HG03025 (cell line): ENCODE results near the gene RBM5.

Experiments
- ATAC-seq: cut with Tn5 transposase; IDR thresholded peaks from one replicate; pipeline ENCODE4 v1.9.1; 2021; ENCODE audit warnings: mild to moderate bottlenecking, moderate library complexity; ENCODE audit not compliant: unreplicated experiment, low FRiP score

Gene RBM5

DNA sequence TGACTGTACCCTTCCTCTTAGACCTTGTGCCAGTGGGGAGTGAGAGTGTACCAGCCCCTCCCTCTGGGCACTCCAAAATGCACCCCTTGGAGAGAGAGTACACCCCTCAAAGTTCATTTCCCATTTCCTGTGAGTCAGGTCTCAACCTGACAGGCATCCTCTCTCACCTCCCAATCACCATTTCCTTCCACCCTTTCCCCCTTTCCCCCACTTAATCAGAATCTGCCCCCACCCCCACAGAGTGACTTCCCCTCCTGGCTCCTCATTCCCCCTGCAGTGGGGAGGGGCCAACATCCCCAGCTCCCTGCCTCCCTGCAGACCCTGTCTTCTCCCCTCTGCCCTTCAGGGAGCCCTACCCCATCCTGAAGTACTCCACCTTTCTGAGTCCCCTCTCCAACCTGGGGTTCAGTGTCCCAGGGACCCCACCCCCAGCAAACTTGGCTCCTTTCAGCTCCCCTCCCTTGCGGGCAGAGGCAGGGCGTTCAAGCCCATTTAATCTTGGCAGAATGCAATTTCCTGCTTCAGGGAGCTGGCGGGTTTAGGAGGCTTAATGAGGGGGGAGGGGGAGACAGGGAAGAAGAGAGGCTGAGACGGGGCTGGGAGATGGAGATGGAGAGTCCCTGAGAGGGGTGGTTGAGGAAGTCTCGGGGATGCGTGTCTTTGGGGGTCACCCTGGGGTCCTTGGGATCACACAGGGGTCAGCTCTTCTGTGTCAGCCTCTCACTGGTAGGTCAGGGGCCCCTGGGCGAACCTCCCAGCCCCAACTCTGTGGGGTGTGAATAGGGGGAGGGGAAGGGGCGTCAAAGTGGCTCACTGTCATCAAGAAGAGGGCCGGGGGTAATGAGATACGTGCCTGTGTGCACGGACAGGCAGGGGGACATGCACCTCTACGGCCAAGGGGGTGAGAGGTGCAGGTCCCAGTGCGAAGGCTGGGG is 49.8 kb downstream of the RBM5 start:
- ATAC-seq = no peak

DNA sequence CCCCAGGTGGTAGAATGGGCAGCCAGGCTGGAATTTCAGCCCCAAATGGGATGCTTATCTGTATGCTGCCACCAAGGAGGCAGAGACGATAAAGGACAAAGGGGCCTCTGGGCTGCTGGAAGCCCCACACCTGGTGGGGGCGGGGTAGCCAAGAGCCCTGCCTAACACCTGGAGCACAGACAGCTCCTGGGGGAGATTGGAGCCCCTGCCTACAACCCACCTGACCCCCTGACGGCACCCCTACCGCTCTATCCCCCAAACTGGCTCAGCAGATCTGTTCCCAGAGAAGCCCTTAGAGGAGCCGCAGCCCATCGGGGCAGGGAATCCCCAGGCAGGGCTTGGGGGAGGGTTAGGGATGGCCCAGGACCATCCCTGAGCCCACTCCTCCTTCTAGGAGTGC is 50.6 kb downstream of the RBM5 start:
- no peak for ATAC-seq

DNA sequence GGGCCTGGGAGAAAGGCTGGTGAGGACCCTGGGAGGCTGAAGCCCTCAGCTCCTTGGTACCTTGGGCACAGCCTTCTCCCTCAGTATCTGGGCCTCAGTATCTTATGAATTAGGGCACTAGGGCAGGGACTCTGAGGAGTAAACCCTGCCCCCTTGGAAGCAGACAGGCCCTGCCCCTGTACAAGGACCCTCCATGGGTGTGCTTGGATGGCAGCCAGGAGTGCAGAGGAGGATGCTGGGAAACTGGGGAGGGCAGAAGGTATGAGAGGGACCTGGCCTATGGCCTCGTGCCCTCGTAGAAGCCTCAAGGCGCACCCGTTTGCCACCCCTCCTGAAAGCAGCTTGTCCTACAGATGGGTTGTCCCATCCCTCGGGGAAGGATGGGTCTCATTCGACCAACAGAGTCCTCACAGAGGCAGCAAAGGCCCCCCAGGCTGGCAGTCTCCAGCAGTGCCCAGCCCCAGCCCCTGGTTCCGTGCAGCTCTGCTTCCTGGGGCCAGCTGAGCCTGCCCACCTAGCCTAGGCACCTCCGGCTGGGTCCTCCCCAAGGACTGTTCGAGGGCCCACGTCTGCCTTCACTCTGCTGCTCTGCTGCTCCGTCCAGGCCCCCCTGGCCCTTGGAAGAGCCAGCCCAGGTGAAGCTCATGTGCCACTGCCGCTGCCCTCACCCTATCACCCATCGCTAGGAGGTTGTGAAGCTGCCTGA is 51.2 kb downstream of the RBM5 start:
- ATAC-seq = no peak

DNA sequence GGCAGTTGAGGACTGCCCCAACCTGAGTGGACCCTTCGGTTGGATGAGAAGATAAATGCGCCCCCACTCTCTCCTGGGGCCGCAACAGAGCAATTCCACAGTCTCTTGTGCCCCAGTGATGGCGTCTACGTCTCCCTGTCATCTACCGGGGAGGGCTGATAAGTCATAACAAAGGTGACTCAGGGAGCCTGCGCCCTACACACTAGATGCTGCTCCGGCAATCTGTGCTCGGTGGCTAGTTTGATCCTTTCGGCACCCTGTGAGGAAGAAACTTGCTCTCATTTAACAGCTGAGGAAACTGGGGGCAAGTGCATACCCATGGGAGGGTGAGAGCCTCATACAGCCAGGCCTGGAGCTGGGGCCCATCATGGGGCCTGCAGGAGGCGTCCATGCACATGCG is 52.3 kb downstream of the RBM5 start:
- no peak for ATAC-seq

DNA sequence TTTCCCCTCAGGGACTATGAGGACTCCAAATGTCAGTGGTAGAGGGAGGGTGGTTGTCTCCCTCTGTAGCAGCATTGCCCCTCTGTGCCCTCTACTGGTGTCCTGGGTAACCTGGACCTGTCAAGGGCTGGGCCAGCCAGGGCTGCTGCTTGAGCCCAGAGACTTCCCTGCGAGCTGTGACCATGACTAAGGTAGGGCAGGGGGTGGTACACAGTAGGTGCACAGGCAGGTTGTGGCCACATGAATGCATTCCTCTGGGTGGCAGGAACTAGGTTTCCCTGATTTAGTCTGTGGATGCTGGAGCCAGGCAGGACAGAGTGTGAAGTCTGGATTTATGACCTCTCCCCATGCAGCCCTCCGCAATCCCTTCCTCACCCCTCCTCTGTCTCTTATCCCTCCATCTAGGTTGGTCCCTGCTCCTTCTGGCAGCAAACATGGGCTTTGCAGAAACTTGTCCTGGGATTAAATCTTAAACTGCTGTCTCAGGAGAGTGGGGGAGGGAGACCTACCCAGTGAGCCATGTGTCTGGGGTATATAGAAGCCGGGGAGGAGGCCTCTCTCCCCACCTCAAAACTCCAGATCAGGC is 57.7 kb downstream of the RBM5 start:
- no peak for ATAC-seq

DNA sequence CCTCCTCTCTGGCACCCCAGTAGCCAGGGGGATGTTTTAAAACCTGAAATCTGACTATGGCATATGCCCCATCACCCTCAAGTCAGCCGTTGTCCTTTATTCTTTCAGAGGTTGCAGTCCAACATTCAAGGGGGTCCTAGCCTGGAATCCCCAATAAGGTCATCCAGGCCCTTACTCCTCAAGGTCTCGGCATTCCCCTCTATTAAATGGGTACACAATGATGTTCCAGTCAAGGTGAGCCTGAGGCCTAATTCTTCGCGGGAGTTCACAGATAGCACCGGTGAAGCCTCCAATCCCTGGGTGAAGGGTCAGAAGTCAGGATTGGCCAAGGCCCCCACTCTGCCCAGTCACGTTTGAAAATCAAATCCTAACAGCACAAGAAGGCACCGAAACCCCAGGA is 58.3 kb downstream of the RBM5 start:
- ATAC-seq = no peak

DNA sequence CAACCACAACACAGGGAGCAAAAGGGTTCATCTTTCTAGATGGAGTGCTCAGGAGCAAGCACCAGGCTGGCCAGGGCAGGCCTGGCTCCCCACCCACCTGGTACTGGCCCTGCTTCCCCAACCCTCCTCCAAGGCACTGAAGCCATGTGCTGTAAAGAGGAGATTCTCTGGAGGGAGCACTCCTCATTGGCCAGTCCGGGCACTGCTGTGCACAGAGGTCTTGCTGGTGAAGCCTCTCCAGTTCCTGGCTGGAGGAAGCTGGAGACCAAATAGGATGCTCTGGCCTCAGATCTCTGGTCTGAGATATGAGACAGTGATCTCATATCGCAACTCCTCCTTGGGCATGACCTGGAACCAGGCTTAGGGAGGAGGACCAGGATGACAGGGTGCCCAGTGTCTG is 58.7 kb downstream of the RBM5 start:
- no peak for ATAC-seq

DNA sequence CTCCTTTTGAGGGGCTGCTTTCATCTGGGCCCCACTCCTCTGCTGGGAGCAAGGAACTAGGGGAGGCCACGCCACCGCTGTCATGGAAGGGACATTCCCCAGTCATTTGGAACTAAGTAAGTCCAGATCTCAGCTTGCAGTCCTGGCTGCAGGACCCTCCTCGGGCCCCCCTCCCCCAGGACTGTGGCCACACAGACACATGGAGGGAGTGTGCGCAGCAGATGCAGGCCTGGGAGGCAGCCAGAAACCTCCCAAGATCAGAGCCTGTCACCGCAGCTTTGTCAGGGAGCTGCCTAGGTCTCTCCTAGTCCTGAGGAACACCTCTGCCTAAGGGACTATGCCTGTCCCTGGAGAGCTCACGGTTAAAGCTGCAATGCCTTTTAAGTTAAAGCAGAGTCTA is 59.1 kb downstream of the RBM5 start:
- no peak for ATAC-seq

DNA sequence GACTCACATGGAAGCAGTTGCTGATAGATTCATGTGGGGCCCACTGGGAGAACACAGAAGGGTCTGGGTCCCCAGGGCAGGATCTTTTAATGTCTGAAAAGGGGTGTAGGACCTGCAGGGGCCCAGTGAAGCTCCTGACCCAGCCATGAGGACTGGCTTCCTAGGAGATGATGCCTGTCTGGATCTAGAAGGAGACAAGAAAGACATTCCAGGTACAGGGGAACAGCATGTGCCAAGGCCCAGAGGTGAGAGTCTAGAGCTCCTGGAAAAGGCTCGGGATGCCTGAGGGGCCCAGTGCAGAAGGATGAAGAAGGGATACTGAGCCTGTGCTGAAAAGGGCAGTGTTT is 61.7 kb downstream of the RBM5 start:
- no peak for ATAC-seq

DNA sequence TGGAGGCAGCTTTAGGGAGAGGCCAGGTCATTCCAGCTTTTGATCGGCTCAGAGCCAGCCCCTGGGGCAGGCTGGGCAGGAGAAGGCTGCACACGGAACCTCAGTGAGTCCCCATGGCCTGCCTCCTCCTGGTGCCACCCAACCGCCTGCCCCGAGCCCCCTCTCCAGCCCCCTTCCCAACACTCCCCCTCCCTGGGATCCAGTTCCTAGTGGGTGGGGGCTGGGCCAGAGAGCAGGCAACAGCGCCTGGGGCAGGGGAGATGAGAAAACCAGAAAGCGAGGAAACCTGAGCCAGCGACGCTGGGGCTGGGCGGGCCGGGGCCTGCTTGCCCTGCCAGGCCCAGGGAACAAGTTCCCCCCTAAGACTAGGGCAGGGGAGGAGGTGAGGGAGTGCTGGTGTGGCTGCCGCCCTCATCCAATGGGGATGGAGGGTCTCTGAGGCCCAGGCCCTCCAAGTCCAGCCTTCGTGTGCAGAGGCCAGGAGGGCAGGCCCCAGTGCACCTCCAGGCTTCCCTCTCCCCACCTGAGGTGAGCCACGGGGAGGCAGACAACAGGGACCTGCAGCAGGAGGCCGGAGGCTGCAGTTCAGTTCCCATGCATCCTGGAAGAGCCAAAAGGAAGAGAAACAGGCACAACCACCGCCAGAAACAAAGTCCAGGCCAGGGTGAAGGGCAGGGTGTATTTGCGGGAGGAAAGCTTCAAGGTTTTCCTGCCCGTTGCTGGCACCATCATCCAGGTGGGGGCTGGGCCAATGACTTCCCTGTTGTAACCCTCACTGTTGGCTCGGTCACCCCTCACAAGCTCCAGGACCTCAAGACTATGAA is 62.4 kb downstream of the RBM5 start:
- ATAC-seq = no peak

DNA sequence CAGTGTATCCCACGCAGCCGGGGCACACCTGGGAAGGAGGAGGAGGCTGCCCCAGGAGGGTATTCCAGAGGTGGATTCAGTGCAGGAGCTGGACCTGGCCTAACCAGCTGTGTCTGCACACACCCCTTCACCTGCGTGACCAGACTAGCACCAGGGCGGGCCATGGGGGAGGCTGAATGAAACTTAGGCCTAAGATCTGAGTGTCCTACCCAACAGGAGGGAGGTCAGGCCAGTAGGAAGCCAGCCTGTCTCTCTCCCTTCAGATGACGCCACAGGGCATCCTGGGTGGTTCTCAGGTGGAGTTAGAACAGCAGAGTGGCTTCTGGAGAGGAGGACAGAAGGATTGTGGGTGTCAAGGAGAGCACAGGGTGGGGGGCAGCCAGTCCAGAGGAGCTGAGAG is 63.0 kb downstream of the RBM5 start:
- ATAC-seq = no peak

DNA sequence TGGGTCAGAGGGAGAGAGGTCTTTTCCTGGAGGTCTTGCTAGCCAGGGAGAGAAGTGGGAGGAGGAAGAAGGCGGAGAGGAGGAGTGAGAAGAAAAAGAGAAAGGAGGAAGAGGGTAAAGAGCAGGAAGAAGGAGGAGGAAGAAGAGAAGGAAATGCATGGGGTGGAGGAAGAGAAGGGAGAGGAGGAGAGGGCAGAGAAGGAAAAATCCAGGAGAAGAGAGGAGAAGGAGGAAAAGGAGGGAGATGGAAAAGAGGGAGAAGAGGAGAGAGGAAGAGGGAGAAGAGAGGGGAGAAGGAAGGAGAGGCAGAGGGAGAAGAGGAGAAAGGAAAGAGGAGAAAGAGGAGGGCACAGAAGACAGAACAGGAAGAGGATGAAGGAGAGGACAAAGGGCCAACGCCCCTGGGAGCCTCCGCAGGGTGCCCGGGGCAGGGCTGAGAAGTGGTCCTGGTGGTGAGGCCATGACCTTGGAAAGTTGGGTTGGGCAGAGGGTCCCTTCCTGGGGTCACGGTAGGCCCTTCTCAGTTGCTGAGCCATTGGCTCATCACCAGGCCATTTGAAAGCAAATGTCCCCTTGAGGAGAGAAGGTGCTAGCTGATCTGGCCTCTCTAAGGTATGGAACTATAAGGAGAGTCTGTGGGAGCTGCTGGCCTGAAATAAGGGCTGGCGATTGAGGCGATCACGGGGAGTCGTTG is 65.2 kb downstream of the RBM5 start:
- ATAC-seq = no peak

DNA sequence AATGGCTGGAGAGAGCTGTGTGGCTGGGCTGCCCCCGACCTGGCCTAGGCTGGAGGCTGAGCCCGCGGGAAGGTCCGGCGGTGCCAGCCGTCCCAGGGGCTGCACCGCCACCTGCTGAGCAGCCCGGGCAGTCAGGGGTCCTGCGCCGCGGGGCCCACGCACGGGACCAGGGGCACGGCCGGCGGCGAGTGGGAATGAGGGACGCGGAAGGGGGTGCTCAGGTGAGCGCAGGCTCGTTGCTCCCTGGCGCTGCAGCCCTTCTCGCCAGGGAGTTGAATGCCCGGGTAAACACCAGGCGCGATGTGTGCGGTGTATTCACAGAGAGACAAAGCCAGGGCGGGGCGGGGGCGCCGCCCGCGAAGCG is 65.7 kb downstream of the RBM5 start:
- peak; percentile 11 for ATAC-seq

DNA sequence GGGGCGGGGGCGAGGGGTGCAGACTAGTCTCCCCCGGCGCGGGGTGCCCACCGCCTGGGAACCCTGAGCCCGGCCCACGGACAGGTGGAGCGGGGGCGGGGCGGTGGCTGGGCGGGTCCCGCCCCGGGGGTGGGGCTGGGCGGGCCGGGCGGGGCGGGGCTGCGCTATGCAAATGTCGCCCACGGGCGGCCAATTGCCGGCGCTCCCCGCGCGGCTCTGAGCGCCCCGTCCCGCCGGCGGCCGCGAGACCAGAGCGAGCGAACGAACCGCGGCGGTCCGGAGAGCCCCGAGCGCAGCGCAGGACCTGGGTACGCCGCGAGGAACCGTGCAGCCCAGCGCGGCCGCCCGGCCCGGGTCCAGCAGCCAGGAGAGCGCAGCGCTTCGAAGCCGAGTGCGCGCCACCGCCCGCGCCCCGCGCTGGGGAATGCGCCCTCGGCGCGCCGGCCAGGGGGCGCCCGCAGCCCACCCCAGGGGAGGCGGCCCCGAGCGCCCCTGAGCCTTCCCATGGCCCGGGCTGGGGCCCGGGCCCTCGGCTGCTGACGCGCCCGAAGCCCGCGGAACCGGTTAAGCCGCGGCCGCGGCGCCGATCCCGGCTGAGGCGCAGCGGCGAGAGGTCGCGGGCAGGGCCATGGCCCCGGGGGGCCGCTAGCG is 66.2 kb downstream of the RBM5 start, which contains the start of gene SEMA3F:
Gene SEMA3F, plus strand, starts transcription at position 485 of the 651 bp plus-strand sequence. CDS start 4,299 bp downstream, outside the sequence.
- ATAC-seq = peak; percentile 52

DNA sequence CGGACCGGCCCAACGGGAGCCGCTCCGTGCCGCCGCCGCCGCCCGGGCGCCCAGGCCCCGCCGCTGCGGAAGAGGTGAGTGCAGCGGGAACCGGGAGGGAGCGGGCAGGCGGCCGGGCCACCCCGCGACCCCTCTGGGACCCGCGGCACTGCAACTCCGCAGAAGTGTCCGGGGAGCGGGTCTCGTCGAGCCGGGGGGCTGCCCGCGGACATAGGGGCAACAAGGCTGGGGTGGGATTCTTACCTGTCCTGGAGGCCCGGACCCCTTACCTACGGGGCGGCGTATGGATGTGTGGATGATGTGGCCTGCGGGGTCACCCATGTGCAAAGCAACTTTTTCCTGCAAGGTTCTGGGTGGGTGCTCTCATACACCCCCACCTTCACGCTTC is 66.8 kb downstream of the RBM5 start:
- ATAC-seq = no peak

DNA sequence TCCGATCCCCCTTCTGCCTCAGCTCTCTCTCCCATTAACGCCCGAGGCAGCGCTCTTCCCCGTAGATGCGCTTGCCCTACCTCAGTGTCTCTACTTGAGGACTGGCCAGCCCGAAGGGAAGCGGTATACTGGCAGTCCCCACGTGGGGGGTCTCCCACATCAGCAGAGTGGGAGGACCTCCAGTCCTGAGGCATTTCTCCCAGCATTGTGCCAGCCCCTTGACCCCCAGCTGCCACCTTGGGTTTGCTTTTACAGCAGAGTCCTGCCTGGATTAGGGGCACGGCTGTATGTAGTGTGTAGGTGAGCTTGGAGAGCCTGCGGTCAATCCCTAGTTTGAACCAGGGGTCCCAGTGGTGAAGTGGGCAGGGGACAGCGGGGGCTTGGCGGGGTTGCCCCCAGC is 67.2 kb downstream of the RBM5 start:
- no peak for ATAC-seq

DNA sequence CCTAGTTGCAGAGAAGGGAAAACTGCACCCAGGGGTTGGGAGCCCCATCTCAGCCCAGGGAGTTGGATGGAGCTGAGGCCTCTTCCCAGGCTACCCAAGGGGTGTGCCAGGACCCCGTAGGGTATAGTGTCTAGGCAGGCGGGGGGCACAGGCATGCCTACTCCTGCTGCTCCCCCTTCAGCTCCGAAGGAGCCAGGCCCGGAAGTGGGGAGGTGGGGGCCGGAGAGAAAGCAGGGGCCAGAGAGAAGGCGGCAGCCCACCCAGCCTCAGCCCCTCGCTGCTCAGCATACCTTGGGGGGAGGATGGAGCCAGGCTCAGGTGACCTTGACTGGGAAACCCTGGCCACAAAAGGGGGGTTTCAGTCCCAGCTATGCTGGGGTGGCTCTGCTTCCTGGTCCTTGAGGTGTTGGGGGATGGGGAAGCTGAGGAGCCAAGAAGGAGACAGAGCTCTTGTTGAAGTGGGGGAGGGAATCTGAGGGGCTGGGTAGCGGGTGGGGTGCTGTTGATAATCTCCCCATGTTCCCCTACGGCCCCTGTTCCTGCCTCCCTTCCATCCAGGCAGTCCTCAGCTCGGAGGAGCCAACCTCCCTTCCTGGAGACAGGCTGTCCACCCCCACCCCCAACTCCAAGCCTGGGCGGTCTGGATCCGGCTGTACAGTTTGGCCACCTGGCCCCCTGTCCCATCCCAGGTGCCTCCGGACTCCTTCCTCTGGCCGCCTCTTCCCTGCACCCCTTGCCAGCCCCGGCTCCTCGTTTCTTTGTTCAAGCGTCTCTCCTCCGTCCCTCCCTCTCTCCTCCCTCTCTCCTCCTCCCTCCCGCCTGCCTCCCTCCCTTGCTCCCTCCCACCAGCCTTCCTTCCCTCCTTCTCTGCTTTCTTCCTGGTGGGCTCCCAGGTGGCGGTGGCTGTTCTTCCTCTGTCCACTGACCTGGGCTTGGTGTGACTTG is 68.1 kb downstream of the RBM5 start:
- ATAC-seq = no peak

DNA sequence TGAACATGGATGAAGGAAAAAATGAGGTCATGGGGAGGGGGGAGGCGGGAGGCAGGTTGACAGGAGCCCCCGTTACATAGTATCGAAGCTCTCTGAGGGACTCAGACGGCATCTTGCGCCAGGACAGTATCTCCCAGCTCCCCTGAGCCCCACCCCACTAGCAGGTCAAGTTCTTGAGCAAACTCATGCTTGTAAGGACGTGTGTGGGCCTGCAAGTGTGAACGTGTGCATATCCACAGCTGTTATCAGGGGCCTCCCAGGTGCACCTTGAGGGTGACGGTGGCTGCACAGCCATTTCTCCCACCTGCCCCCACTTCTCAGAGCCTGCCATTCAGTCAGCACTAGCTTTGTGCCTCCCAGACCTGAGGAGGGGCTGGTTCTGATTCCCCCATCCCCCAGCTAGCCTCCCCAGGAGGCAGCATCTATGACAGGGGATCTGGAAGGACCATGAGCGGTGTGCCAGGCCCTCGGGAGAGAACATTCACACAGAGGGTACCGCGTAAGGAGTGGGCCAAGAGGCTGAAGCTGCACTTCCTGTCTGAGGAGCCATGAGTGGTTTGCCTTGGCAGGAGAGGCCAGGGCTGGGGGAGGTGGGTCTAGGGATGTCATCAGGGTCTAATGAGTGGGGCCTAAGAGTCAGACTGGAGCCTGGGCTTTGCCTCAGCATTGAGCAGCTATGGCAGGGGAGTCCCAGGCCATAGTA is 69.3 kb downstream of the RBM5 start:
- no peak for ATAC-seq
